HEK293T (cell line): ENCODE data around the gene RBMX.

Source experiments
- CTCF ChIA-PET: fragments of 350-600 bp; formaldehyde crosslinking; extraction: SDS; loops from one replicate; lab custom pipeline; 2021; ENCODE audit warnings: antibody characterized with exemption, inconsistent platforms; lab: Yijun Ruan, JAX
- POLR2A ChIA-PET: fragments of 350-600 bp; formaldehyde crosslinking; extraction: SDS; loops from one replicate; lab custom pipeline; 2020; ENCODE audit warnings: antibody characterized with exemption, inconsistent platforms; lab: Yijun Ruan, JAX
- DNase-seq: peaks from one replicate; pipeline ENCODE4 v3.0.0; 2012; ENCODE audit warnings: mixed read lengths; ENCODE audit errors: extremely low spot score
- ARNT ChIP-seq: fragments of 450-650 bp; IDR thresholded peaks from 2 replicates; pipeline ENCODE4 v1.6.1; 2017; ENCODE audit warnings: mild to moderate bottlenecking
- BHLHE40 ChIP-seq: fragments of 450-650 bp; IDR thresholded peaks from 2 replicates; pipeline ENCODE4 v1.6.1; 2016; ENCODE audit warnings: mild to moderate bottlenecking, moderate library complexity, borderline replicate concordance
- CTBP1 ChIP-seq: fragments of 450-650 bp; IDR thresholded peaks from 2 replicates; pipeline ENCODE4 v1.6.1; 2016; ENCODE audit warnings: borderline replicate concordance
- ELF4 ChIP-seq: fragments of 450-650 bp; IDR thresholded peaks from 2 replicates; pipeline ENCODE4 v1.6.1; 2017; ENCODE audit warnings: antibody characterized with exemption
- FOXA1 ChIP-seq: fragments of 450-650 bp; IDR thresholded peaks from 2 replicates; pipeline ENCODE4 v1.6.1; 2016; ENCODE audit warnings: mild to moderate bottlenecking
- FOXK2 ChIP-seq: fragments of 450-650 bp; IDR thresholded peaks from 2 replicates; pipeline ENCODE4 v1.6.1; 2016; ENCODE audit warnings: mild to moderate bottlenecking
- FOXM1 ChIP-seq: fragments of 450-650 bp; IDR thresholded peaks from 2 replicates; pipeline ENCODE4 v1.6.1; 2017; ENCODE audit warnings: mild to moderate bottlenecking, borderline replicate concordance
- HDGF ChIP-seq: fragments of 450-650 bp; IDR thresholded peaks from 2 replicates; pipeline ENCODE4 v1.6.1; 2017; ENCODE audit warnings: antibody characterized with exemption, borderline replicate concordance
- L3MBTL2 ChIP-seq: fragments of 450-650 bp; conservative IDR thresholded peaks from 2 replicates; pipeline ENCODE4 v1.6.1; 2016; ENCODE audit warnings: mild to moderate bottlenecking
- LEF1 ChIP-seq: fragments of 450-650 bp; IDR thresholded peaks from 2 replicates; pipeline ENCODE4 v1.6.1; 2017; ENCODE audit warnings: mild to moderate bottlenecking, borderline replicate concordance
- NFRKB ChIP-seq: fragments of 450-650 bp; IDR thresholded peaks from 2 replicates; pipeline ENCODE4 v1.6.1; 2016; ENCODE audit warnings: mild to moderate bottlenecking, moderate library complexity
- SP1 ChIP-seq: fragments of 450-650 bp; IDR thresholded peaks from 2 replicates; pipeline ENCODE4 v1.6.1; 2017
- SUZ12 ChIP-seq: fragments of 450-650 bp; IDR thresholded peaks from 2 replicates; pipeline ENCODE4 v1.6.1; 2016; ENCODE audit warnings: mild to moderate bottlenecking
- TARDBP ChIP-seq: fragments of 450-650 bp; IDR thresholded peaks from 2 replicates; pipeline ENCODE4 v1.6.1; 2016
- ZNF384 ChIP-seq: fragments of 450-650 bp; IDR thresholded peaks from 2 replicates; pipeline ENCODE4 v1.6.1; 2016
- TF ChIP-seq, protein P1 (sequence below): fragments of 450-650 bp; IDR thresholded peaks from 2 replicates; pipeline ENCODE4 v1.6.1; 2016

The RBMX gene

DNA sequence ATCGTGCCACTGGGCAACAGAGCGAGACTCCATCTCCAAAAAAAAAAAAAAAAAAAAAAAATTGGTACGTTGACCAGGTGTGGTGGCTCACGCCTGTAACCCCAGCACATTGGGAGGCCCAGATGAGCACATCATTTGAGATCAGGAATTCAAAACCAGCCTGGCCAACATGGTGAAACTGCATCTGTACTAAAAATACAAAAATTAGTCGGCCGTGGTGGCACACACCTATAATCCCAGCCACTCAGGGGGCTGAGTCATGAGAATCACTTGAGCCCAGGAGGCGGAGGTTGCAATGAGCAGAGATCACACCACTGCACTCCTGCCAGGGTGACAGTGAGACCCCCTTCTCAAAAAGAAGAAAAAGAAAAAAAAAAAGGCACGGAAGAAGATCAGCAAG lies 24.5 kb downstream of the RBMX start:
- DNase-seq = no peak
- no peak for TF ChIP-seq FOXA1
- TF ChIP-seq FOXM1 = no peak
- no peak for TF ChIP-seq SUZ12
- no peak for TF ChIP-seq NFRKB
- no peak for TF ChIP-seq ARNT
- TF ChIP-seq, protein P1, sequence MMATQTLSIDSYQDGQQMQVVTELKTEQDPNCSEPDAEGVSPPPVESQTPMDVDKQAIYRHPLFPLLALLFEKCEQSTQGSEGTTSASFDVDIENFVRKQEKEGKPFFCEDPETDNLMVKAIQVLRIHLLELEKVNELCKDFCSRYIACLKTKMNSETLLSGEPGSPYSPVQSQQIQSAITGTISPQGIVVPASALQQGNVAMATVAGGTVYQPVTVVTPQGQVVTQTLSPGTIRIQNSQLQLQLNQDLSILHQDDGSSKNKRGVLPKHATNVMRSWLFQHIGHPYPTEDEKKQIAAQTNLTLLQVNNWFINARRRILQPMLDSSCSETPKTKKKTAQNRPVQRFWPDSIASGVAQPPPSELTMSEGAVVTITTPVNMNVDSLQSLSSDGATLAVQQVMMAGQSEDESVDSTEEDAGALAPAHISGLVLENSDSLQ = no peak
- no peak for TF ChIP-seq FOXK2
- TF ChIP-seq L3MBTL2 = no peak
- no peak for TF ChIP-seq ELF4
- no peak for TF ChIP-seq LEF1
- TF ChIP-seq HDGF = no peak
- no peak for TF ChIP-seq BHLHE40
- TF ChIP-seq ZNF384 = no peak
- no peak for TF ChIP-seq TARDBP
- TF ChIP-seq SP1 = no peak
- TF ChIP-seq CTBP1 = no peak
- ChIA-PET POLR2A (no interaction called here), CTCF (no interaction called here)

DNA sequence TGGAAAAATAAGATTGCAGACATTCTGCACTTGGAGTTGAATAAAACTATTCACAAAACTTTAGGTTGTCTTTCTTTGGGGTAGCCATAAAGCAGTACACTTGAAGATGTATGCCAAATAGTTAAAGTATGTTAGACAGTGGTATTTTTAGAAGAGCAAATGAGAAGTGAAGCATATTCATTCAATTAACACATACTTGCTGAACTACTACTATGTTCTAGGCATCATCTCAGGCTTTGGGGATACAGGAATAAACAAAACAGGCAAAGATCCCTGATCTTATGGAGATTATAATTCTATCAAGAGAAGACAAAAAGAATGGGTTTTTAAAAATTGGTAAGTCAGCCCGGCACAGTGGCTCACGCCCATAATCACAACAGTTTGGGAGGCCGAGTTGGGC lies 29.0 kb downstream of the RBMX start:
- POLR2A ChIA-PET = no interaction called here
- no peak for DNase-seq
- CTCF ChIA-PET = no interaction called here
- TF ChIP-seq ELF4 (no peak), L3MBTL2 (no peak), FOXK2 (no peak), SUZ12 (no peak), ARNT (no peak), TARDBP (no peak), ZNF384 (no peak), NFRKB (no peak), FOXM1 (no peak), CTBP1 (no peak), LEF1 (no peak)
- TF ChIP-seq, protein P1 = no peak

GRCh38 chrX:136850441-136851175 lies 29.9 kb downstream of the RBMX start:
- no peak for DNase-seq
- TF ChIP-seq HDGF (no peak), ZNF384 (no peak), ARNT (no peak), CTBP1 (no peak)
- TF ChIP-seq, protein P1 = no peak
- ChIA-PET POLR2A (no interaction called here), CTCF (no interaction called here)

DNA sequence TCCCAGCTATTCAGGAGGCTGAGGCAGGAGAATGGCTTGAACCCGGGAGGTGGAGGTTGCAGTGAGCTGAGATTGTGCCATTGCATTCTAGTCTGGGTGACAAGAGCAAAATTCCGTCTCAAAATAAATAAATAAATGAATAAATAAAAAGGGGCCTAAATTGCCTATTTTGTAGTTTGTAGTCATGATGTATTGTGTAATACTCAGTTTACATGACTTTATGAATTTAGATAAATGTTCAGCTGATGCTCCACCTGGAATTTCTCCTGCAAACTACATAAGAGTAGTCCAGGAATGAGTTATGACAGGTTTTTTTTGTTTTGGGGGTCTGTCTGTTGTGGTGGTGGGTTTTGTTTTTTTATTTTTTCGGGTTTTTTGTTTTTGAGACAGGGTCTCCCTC lies 31.1 kb downstream of the RBMX start:
- no peak for DNase-seq
- ChIA-PET CTCF (interaction anchor here (0.6 kb wide), 1 partner anchor 679 kb away, joined by 7 read pairs; no protein-coding TSS in a partner anchor), POLR2A (no interaction called here)
- no peak for TF ChIP-seq CTBP1
- no peak for TF ChIP-seq NFRKB
- TF ChIP-seq HDGF = no peak
- TF ChIP-seq FOXM1 = no peak
- TF ChIP-seq, protein P1 = no peak
- TF ChIP-seq SUZ12 = no peak
- no peak for TF ChIP-seq ZNF384
- TF ChIP-seq FOXA1 = no peak
- no peak for TF ChIP-seq ARNT
- no peak for TF ChIP-seq ELF4
- TF ChIP-seq FOXK2 = no peak
- no peak for TF ChIP-seq TARDBP
- no peak for TF ChIP-seq SP1
- TF ChIP-seq LEF1 = no peak
- no peak for TF ChIP-seq BHLHE40
- no peak for TF ChIP-seq L3MBTL2

- ChIA-PET POLR2A (no interaction called here), CTCF (no interaction called here)
- TF ChIP-seq LEF1 = no peak
- TF ChIP-seq CTBP1 = no peak
- DNase-seq = no peak
These were observed 32.7 kb downstream of the RBMX start for GRCh38 chrX:136847874-136848273.

- ChIA-PET POLR2A (no interaction called here), CTCF (no interaction called here)
- TF ChIP-seq NFRKB (no peak), ARNT (no peak), FOXA1 (no peak), LEF1 (no peak), CTBP1 (no peak), ELF4 (no peak), SP1 (no peak), ZNF384 (no peak), HDGF (no peak)
- no peak for DNase-seq
These were observed 41.3 kb downstream of the RBMX start for GRCh38 chrX:136839196-136839595.
